ENCODE results near the gene JARID2.
"Not testable (repeated sequence)": the region's sequence is repeated elsewhere in the genome, so short reads cannot be mapped to it uniquely, and the experiment has no call there.

The JARID2 gene

GRCh38 chr6:15292721-15293302, 46.9 kb downstream of the JARID2 start:
- in situ Hi-C loops (cut with MboI; ENCODE audit: low pct_unique_long_range_greater_than_20kb, low sequenced_read_pairs, unreplicated experiment) = no loop called here
- no peak for DNase-seq (ENCODE audit: low spot score)
- TF ChIP-seq, protein P1, sequence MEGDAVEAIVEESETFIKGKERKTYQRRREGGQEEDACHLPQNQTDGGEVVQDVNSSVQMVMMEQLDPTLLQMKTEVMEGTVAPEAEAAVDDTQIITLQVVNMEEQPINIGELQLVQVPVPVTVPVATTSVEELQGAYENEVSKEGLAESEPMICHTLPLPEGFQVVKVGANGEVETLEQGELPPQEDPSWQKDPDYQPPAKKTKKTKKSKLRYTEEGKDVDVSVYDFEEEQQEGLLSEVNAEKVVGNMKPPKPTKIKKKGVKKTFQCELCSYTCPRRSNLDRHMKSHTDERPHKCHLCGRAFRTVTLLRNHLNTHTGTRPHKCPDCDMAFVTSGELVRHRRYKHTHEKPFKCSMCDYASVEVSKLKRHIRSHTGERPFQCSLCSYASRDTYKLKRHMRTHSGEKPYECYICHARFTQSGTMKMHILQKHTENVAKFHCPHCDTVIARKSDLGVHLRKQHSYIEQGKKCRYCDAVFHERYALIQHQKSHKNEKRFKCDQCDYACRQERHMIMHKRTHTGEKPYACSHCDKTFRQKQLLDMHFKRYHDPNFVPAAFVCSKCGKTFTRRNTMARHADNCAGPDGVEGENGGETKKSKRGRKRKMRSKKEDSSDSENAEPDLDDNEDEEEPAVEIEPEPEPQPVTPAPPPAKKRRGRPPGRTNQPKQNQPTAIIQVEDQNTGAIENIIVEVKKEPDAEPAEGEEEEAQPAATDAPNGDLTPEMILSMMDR (IDR thresholded peaks at IDR 0.05; ENCODE audit: extremely low read depth, insufficient read depth, missing control alignments) = no peak

- in situ Hi-C loops (cut with MboI; ENCODE audit: low pct_unique_long_range_greater_than_20kb, low sequenced_read_pairs, unreplicated experiment) = no loop called here
- no peak for DNase-seq (ENCODE audit: low spot score)
- TF ChIP-seq, protein P1 (IDR thresholded peaks at IDR 0.05; ENCODE audit: extremely low read depth, insufficient read depth, missing control alignments) = no peak
These were observed 47.8 kb downstream of the JARID2 start for GRCh38 chr6:15293674-15294073.

DNA sequence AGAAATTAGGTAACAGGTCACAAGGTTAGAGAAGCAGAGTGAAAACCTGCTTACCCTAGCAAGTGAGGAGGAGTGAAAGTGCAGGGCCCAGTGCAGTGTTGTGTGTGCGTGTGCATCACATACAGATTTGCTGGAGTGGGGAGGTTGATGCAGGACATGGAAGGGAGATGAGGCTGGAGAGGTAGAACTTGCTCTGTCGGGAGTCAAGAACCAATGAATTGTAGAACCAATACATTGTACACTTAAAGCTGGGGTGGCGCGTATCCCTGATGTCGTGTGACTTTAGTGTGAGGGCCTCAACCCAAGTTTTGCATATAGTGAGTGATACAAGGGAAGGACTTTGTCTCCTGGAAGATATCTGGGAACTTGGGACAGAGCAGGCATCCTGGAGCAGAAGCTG, 48.6 kb downstream of the JARID2 start:
- DNase-seq (ENCODE audit: low spot score) = no peak
- TF ChIP-seq, protein P1 (IDR thresholded peaks at IDR 0.05; ENCODE audit: extremely low read depth, insufficient read depth, missing control alignments) = no peak
- in situ Hi-C loops (cut with MboI; ENCODE audit: low pct_unique_long_range_greater_than_20kb, low sequenced_read_pairs, unreplicated experiment) = no loop called here

DNA sequence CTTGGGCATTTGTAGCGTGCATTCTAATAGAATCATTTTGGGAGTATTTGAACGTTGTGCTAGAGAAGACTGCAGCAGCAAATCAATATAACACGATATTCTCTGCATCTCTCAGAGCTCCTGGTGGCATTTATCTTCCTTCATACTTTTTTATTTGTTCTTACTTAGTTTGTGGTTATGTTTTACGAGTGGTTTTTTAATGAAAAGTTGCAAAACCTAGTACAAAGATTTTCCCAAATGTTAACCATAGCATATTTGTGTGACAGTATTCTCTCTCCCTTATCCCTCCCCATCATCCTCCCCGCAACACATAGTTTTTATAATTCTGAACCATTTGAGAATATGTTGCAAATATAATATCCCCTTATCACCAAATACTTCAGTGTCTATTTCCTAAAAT, 50.4 kb downstream of the JARID2 start:
- TF ChIP-seq, protein P1 (IDR thresholded peaks at IDR 0.05; ENCODE audit: extremely low read depth, insufficient read depth, missing control alignments) = no peak
- in situ Hi-C loops (cut with MboI; ENCODE audit: low pct_unique_long_range_greater_than_20kb, low sequenced_read_pairs, unreplicated experiment) = no loop called here
- no peak for DNase-seq (ENCODE audit: low spot score)

- peak; percentile 40 for DNase-seq (ENCODE audit: low spot score)
- TF ChIP-seq, protein P1 (IDR thresholded peaks at IDR 0.05; ENCODE audit: extremely low read depth, insufficient read depth, missing control alignments) = no peak
- in situ Hi-C loops (cut with MboI; ENCODE audit: low pct_unique_long_range_greater_than_20kb, low sequenced_read_pairs, unreplicated experiment) = no loop called here
These were observed 50.9 kb downstream of the JARID2 start for GRCh38 chr6:15296735-15297134.

DNA sequence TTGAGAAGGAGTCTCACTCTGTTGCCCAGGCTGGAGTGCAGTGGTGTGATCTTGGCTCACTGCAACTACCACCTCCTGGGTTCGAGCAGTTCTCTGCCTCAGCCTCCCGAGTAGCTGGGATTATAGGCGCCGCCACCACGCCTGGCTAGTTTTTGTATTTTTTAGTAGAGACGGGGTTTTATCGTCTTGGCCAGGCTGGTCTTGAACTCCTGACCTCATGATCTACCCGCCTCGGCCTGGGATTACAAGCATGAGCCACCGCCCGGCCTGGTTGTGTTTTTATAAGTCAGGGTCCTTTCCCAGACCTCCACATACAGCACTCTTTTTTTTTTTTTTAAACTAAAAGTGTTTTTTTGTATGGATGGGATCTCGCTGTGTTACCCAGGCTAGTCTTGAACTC, 51.3 kb downstream of the JARID2 start:
- DNase-seq (ENCODE audit: low spot score); in situ Hi-C loops (cut with MboI; ENCODE audit: low pct_unique_long_range_greater_than_20kb, low sequenced_read_pairs, unreplicated experiment): not testable (repeated sequence)

- TF ChIP-seq, protein P1 (IDR thresholded peaks at IDR 0.05; ENCODE audit: extremely low read depth, insufficient read depth, missing control alignments) = no peak
- no peak for DNase-seq (ENCODE audit: low spot score)
- in situ Hi-C loops (cut with MboI; ENCODE audit: low pct_unique_long_range_greater_than_20kb, low sequenced_read_pairs, unreplicated experiment) = no loop called here
These were observed 52.2 kb downstream of the JARID2 start for GRCh38 chr6:15297895-15298590.
